GM12878 (cell line): ENCODE results near the gene CKLF. TPM values are rescaled to one million over a fixed set of nuclear protein-coding genes. Genes with fewer than 3 reads are reported as not detected.

ENCODE experiments used
- ATF3 ChIP-seq: IDR thresholded peaks from 2 replicates; pipeline ENCODE4 v1.6.1; 2011; ENCODE audit warnings: low read depth, mild to moderate bottlenecking, low read length, moderate library complexity, borderline replicate concordance; ENCODE audit errors: extremely low read depth
- FOXM1 ChIP-seq: IDR thresholded peaks from 2 replicates; pipeline ENCODE4 v1.6.1; 2012; ENCODE audit warnings: low read depth, mild to moderate bottlenecking, inconsistent platforms, low read length, moderate library complexity
- IKZF1 ChIP-seq: fragments of 450-650 bp; conservative IDR thresholded peaks from 2 replicates; pipeline ENCODE4 v1.6.1; 2017; ENCODE audit warnings: antibody characterized with exemption, mild to moderate bottlenecking
- KAT2A ChIP-seq: conservative IDR thresholded peaks from 2 replicates; pipeline ENCODE4 v1.6.1; 2011; ENCODE audit warnings: low read depth, low read length; ENCODE audit not compliant: control insufficient read depth
- MEF2B ChIP-seq: fragments of 450-650 bp; IDR thresholded peaks from 2 replicates; pipeline ENCODE4 v1.6.1; 2018; ENCODE audit warnings: mild to moderate bottlenecking, moderate library complexity; ENCODE audit not compliant: partially characterized antibody, poor library complexity, severe bottlenecking
- NFIC ChIP-seq: IDR thresholded peaks from 2 replicates; pipeline ENCODE4 v1.6.1; 2012; ENCODE audit warnings: low read depth, mild to moderate bottlenecking, inconsistent platforms, low read length, moderate library complexity
- NR2C2 ChIP-seq: IDR thresholded peaks from 2 replicates; pipeline ENCODE4 v1.6.1; 2011; ENCODE audit warnings: borderline replicate concordance, low read depth; ENCODE audit not compliant: control insufficient read depth, insufficient read length
- POLR2A ChIP-seq: IDR thresholded peaks from 2 replicates; pipeline ENCODE4 v1.6.1; 2011; ENCODE audit warnings: low read depth, mild to moderate bottlenecking, low read length
- POU2F2 ChIP-seq: IDR thresholded peaks from 3 replicates; pipeline ENCODE4 v1.6.1; 2011; ENCODE audit warnings: low read depth, mild to moderate bottlenecking, low read length, borderline replicate concordance
- RELB ChIP-seq: fragments of 450-650 bp; IDR thresholded peaks from 2 replicates; pipeline ENCODE4 v1.6.1; 2017; ENCODE audit warnings: low read depth, mild to moderate bottlenecking, moderate library complexity
- SMARCA5 ChIP-seq: fragments of 450-650 bp; IDR thresholded peaks from 2 replicates; pipeline ENCODE4 v1.6.1; 2017; ENCODE audit warnings: mild to moderate bottlenecking
- TCF7 ChIP-seq: IDR thresholded peaks from 2 replicates; pipeline ENCODE4 v1.6.1; 2014; ENCODE audit warnings: antibody characterized with exemption, borderline replicate concordance
- ZBTB40 ChIP-seq: fragments of 450-650 bp; IDR thresholded peaks from 2 replicates; pipeline ENCODE4 v1.6.1; 2016; ENCODE audit warnings: mild to moderate bottlenecking, moderate library complexity, borderline replicate concordance
- ZNF384 ChIP-seq: IDR thresholded peaks from 2 replicates; pipeline ENCODE4 v1.6.1; 2012; ENCODE audit warnings: low read depth, mild to moderate bottlenecking, low read length, improper control_type of control experiment, borderline replicate concordance
- polyA plus RNA-seq, 11 experiments: library from polyadenylated mRNA; depleted of rRNA in 4 of 11; unstranded in 6 of 11; stranded (reverse) in 5 of 11; fragments of >200 nt; fragmentation: Nextera tagmentation in 4 of 11; fragmentation: Illumina TruSeq in 1 of 11; extraction: Ambion mirVana in 4 of 11; extraction: Trizol in 1 of 11; gene quantifications; 1 replicate in 1 of 11; 2 replicates in 10 of 11; pipeline versions ENCODE4 v1.2.1 to v1.2.3, GENCODE V29; 2011 to 2016; ENCODE audit warnings: inconsistent platforms in 2 of 11, missing spikeins in 2 of 11, low read depth in 1 of 11
- total RNA-seq, 4 experiments: library from RNA; depleted of rRNA in 3 of 4; stranded (reverse); fragments of >200 nt in 3 of 4; fragmentation: Illumina TruSeq in 1 of 4; extraction: Trizol in 1 of 4; gene quantifications; 2 replicates each; pipeline versions ENCODE4 v1.2.1 to v1.2.3, GENCODE V29; 2013 to 2021

The CKLF gene
- total and polyA plus RNA-seq, 10 of the 15 experiments (the other 5 are each of a cell fraction or from before 2014, with no cell fraction given) = 40.8 to 193 (median 109) TPM

- TF ChIP-seq RELB = no peak
- TF ChIP-seq NR2C2 = no peak
- TF ChIP-seq SMARCA5 = 0 out of 2 replicates have a peak, but pooled peaks have one; percentile 67
- TF ChIP-seq ATF3 = no peak
- TF ChIP-seq ZBTB40 = peak; percentile 56; the same call in 1 of the 2 replicates
- TF ChIP-seq TCF7 = no peak
- peak; percentile 31; the same call in 1 of the 2 replicates for TF ChIP-seq NFIC
- TF ChIP-seq POU2F2 = 0 out of 3 replicates have a peak, but pooled peaks have one; percentile 39
- TF ChIP-seq KAT2A = no peak
- no peak for TF ChIP-seq FOXM1
- TF ChIP-seq MEF2B = peak; percentile 50
- peak; percentile 88 for TF ChIP-seq IKZF1
- TF ChIP-seq ZNF384 = no peak
- peak; percentile 80 for TF ChIP-seq POLR2A
Measured at GRCh38 chr16:66549284-66550131, 2.9 kb upstream of the CKLF start, which contains the start of gene TK2 (continued).
